Activated CD4-positive, alpha-beta T cell treated with anti-CD3 and anti-CD28 coated beads for 36 hours (primary cell): Measurements from ENCODE around the gene MVK. TPM values are rescaled to one million over a fixed set of nuclear protein-coding genes. Genes with fewer than 3 reads are reported as not detected.

ENCODE experiments used
- ATAC-seq: fragments of 200-7000 bp; cut with Tn5 transposase; one replicate; pipeline ENCODE4 v1.10.0; 2021; ENCODE audit warnings: mild to moderate bottlenecking, moderate library complexity
- CTCF ChIA-PET: fragments of 350-600 bp; sonication (Branson Sonifier 250); formaldehyde crosslinking; loops from one replicate; lab custom pipeline; 2021; ENCODE audit warnings: antibody characterized with exemption; lab: Charles Lee
- POLR2A ChIA-PET: fragments of 350-600 bp; sonication (Branson Sonifier 250); formaldehyde crosslinking; loops from one replicate; lab custom pipeline; 2021; ENCODE audit warnings: antibody characterized with exemption, inconsistent platforms; lab: Charles Lee
- DNase-seq: peaks from one replicate; pipeline ENCODE4 v3.0.0-alpha.2; 2020
- H3K27ac Mint-ChIP-seq: one replicate; pipeline ENCODE4 v1.8.0; 2021; ENCODE audit warnings: mixed read lengths
- H3K27me3 Mint-ChIP-seq: one replicate; pipeline ENCODE4 v1.8.0; 2021; ENCODE audit warnings: mixed read lengths
- H3K36me3 Mint-ChIP-seq: one replicate; pipeline ENCODE4 v1.8.0; 2021; ENCODE audit warnings: low read depth, mixed read lengths
- H3K4me1 Mint-ChIP-seq: one replicate; pipeline ENCODE4 v1.8.0; 2021; ENCODE audit warnings: mixed read lengths
- H3K4me3 Mint-ChIP-seq: one replicate; pipeline ENCODE4 v1.8.0; 2021; ENCODE audit warnings: mild to moderate bottlenecking, moderate library complexity, mixed read lengths
- H3K9me3 Mint-ChIP-seq: one replicate; pipeline ENCODE4 v1.8.0; 2021; ENCODE audit warnings: low read depth, mixed read lengths
- intact Hi-C, 2 experiments: fragments of 100-400 bp; cut with DNase I in 1 of 2; cut with micrococcal nuclease in 1 of 2; formaldehyde crosslinking; loops; one replicate each; pipeline versions ENCODE4 v1.14.2 to v1.15.1; 2022 to 2024; cut with DNase I, micrococcal nuclease
- total RNA-seq, 2 experiments: library from RNA; stranded (reverse); gene quantifications; one replicate each; pipeline ENCODE4 v1.2.3, GENCODE V29; 2021

MVK gene
- total RNA-seq, 2 experiments from 2014 or later, result 17.8 to 18.7 TPM

GRCh38 chr12:109568486-109568885 lies 5.1 kb upstream of the MVK start:
- Mint-ChIP-seq H3K4me3 (no peak overlapping the region), H3K27me3 (no peaks in the 10 kb centered on the region), H3K27ac (no peak overlapping the region), H3K36me3 (peaks cover 34% of the 10 kb centered on the region), H3K4me1 (peaks cover 12% of the 10 kb centered on the region), H3K9me3 (no peaks in the 10 kb centered on the region)
- DNase-seq, result no peak
- intact Hi-C loops, result no loop called here
- no peak for ATAC-seq
- ChIA-PET POLR2A (no interaction called here), CTCF (interaction anchor here (0.6 kb wide), 1 partner anchor 238 kb away, joined by 3 read pairs; no protein-coding TSS in a partner anchor)

DNA sequence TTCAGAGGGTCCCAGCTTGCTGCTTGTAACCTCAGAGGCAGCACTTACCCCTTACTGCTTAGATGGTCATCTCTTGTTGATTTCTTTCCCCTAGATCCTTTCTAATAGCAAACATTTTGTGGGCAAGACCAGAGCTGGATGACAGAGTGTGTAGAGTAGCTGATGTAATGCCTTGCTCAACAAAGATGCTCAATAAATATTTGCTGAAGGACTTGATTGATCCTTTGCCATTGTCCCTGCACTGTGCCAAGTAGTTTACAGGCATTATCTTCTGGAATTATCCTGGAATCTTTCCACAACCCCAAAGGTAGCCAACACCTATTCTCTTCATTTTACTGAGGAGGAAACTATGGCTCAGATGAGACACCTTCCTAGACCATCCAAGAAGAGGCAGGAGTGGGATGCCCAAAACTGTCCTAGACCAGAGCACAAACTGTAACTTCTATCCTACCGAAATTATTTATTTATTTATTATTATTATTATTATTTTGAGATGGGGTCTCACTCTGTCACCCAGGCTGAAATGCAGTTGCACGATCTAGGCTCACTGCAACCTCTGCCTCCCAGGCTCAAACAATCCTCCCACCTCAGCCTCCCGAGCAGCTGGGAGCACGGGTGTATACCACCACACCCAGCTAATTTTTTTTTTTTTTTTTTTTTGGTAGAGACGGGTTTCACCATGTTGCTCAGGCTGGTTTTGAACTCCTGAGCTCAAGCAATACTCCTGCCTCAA lies 1.7 kb upstream of the MVK start:
- H3K36me3 Mint-ChIP-seq, result peaks cover 25% of the 10 kb centered on the region
- POLR2A ChIA-PET, result interaction anchor here (0.6 kb wide), 1 partner anchor 9 kb away, joined by 5 read pairs; no protein-coding TSS in a partner anchor

GRCh38 chr12:109572506-109572845 lies 1.1 kb upstream of the MVK start:
- H3K4me1 Mint-ChIP-seq, result peaks cover 23% of the 10 kb centered on the region
- peak overlapping the region; percentile 90 for H3K4me3 Mint-ChIP-seq
- no peaks in the 10 kb centered on the region for H3K27me3 Mint-ChIP-seq
- ChIA-PET CTCF (interaction anchor here (0.6 to 1.7 kb wide), 5 partner anchors 25 to 281 kb away, joined by 3 to 7 read pairs (median 4); partner anchors contain the start of genes FAM222A, KCTD10 and UBE3B), POLR2A (interaction anchor here (0.6 to 0.9 kb wide), 2 partner anchors 10 to 16 kb away, joined by 4 to 5 read pairs; no protein-coding TSS in a partner anchor)
- DNase-seq (no peak), ATAC-seq (no peak)
- no peaks in the 10 kb centered on the region for H3K9me3 Mint-ChIP-seq
- peaks cover 25% of the 10 kb centered on the region for H3K36me3 Mint-ChIP-seq
- peak overlapping the region; percentile 96 for H3K27ac Mint-ChIP-seq
- intact Hi-C loops, result loop anchor here (2.0 to 10.0 kb wide), 11 partner anchors 95 to 1058 kb away; partner anchors contain the start of genes SART3 (in 2 of the 2), ALKBH2 (in 1 of the 2), ANAPC7 (in 1 of the 2) and ATP2A2 (in 1 of the 2)

More for the DNA sequence above, 1.7 kb upstream of the MVK start:
- Mint-ChIP-seq H3K27me3 (no peaks in the 10 kb centered on the region), H3K9me3 (no peaks in the 10 kb centered on the region), H3K4me3 (peak overlapping the region; percentile 90), H3K4me1 (peaks cover 23% of the 10 kb centered on the region), H3K27ac (no peak overlapping the region)
- CTCF ChIA-PET, result interaction anchor here (0.6 to 1.7 kb wide), 5 partner anchors 26 to 281 kb away, joined by 3 to 7 read pairs (median 4); partner anchors contain the start of genes FAM222A, KCTD10 and UBE3B
- intact Hi-C loops, result loop anchor here (2.0 to 10.0 kb wide), 11 partner anchors 95 to 1057 kb away; partner anchors contain the start of genes SART3 (in 2 of the 2), ALKBH2 (in 1 of the 2), ANAPC7 (in 1 of the 2) and ATP2A2 (in 1 of the 2)
- DNase-seq, result no peak
- no peak for ATAC-seq

- peak overlapping the region; percentile 96 for H3K27ac Mint-ChIP-seq
- ATAC-seq, result peak; percentile 3
- ChIA-PET CTCF (interaction anchor here (0.6 to 1.7 kb wide), 4 partner anchors 23 to 306 kb away, joined by 3 to 15 read pairs (median 6); partner anchors contain the start of genes FAM222A and GLTP), POLR2A (interaction anchor here (0.5 kb wide), 1 partner anchor 218 kb away, joined by 3 read pairs; no protein-coding TSS in a partner anchor)
- DNase-seq, result no peak
- H3K27me3 Mint-ChIP-seq, result no peaks in the 10 kb centered on the region
- H3K4me3 Mint-ChIP-seq, result peak overlapping the region; percentile 90
- H3K9me3 Mint-ChIP-seq, result no peaks in the 10 kb centered on the region
- peaks cover 27% of the 10 kb centered on the region for H3K36me3 Mint-ChIP-seq
- intact Hi-C loops, result loop anchor here (1.0 to 10.0 kb wide), 18 partner anchors 97 to 1059 kb away; partner anchors contain the start of genes FAM222A (in 2 of the 2), KCTD10 (in 2 of the 2), SART3 (in 2 of the 2) and UBE3B (in 2 of the 2)
- peaks cover 23% of the 10 kb centered on the region for H3K4me1 Mint-ChIP-seq
Measured at GRCh38 chr12:109573914-109574244, 285 bp downstream of the MVK start.

- ChIA-PET CTCF (interaction anchor here (0.7 to 0.9 kb wide), 2 partner anchors 22 to 293 kb away, joined by 3 to 4 read pairs; no protein-coding TSS in a partner anchor), POLR2A (no interaction called here)
- intact Hi-C loops, result loop anchor here (10.0 kb wide), 2 partner anchors 139 to 1061 kb away; partner anchors contain the start of genes FAM222A (in 1 of the 2) and FICD (in 1 of the 2)
- no peak overlapping the region for H3K27ac Mint-ChIP-seq
- peaks cover 27% of the 10 kb centered on the region for H3K36me3 Mint-ChIP-seq
- no peak for DNase-seq
- no peak for ATAC-seq
- no peaks in the 10 kb centered on the region for H3K9me3 Mint-ChIP-seq
- no peak overlapping the region for H3K4me3 Mint-ChIP-seq
- H3K27me3 Mint-ChIP-seq, result no peaks in the 10 kb centered on the region
- peaks cover 23% of the 10 kb centered on the region for H3K4me1 Mint-ChIP-seq
Measured at GRCh38 chr12:109575683-109576082, 2.1 kb downstream of the MVK start.

GRCh38 chr12:109577311-109577710 lies 3.7 kb downstream of the MVK start:
- H3K27me3 Mint-ChIP-seq, result no peaks in the 10 kb centered on the region
- no peak overlapping the region for H3K27ac Mint-ChIP-seq
- no peaks in the 10 kb centered on the region for H3K9me3 Mint-ChIP-seq
- POLR2A ChIA-PET, result no interaction called here
- intact Hi-C loops, result loop anchor here (10.0 kb wide), 2 partner anchors 137 to 1063 kb away; partner anchors contain the start of genes FAM222A (in 1 of the 2) and FICD (in 1 of the 2)
- no peak for DNase-seq
- CTCF ChIA-PET, result no interaction called here
- H3K36me3 Mint-ChIP-seq, result peaks cover 27% of the 10 kb centered on the region
- peaks cover 18% of the 10 kb centered on the region for H3K4me1 Mint-ChIP-seq
- no peak overlapping the region for H3K4me3 Mint-ChIP-seq
- no peak for ATAC-seq

- Mint-ChIP-seq H3K4me1 (peaks cover 10% of the 10 kb centered on the region), H3K9me3 (no peaks in the 10 kb centered on the region), H3K4me3 (no peak overlapping the region), H3K27me3 (no peaks in the 10 kb centered on the region), H3K36me3 (peaks cover 23% of the 10 kb centered on the region), H3K27ac (no peak overlapping the region)
- POLR2A ChIA-PET, result no interaction called here
- ATAC-seq (no peak), DNase-seq (no peak)
- intact Hi-C loops, result loop anchor here (10.0 kb wide), 2 partner anchors 136 to 1064 kb away; partner anchors contain the start of genes FAM222A (in 1 of the 2) and FICD (in 1 of the 2)
- CTCF ChIA-PET, result interaction anchor here (0.7 kb wide), 1 partner anchor 26 kb away, joined by 3 read pairs; no protein-coding TSS in a partner anchor
Measured at GRCh38 chr12:109578330-109578927, 4.8 kb downstream of the MVK start.

DNA sequence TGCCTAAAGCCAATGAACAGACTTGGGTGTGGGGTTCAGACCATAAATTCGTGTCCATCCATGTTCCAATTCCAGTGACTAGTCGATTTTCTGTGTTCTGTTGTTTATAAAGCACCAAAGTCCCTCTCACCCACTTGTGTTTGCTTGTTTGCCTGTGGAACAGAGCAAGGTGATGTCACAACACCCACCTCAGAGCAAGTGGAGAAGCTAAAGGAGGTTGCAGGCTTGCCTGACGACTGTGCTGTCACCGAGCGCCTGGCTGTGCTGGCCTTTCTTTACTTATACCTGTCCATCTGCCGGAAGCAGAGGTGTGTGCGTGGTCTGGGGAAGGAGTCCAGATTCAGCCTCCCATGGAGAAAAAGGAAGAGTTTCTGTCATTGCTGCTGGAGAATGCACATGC lies 6.0 kb downstream of the MVK start:
- Mint-ChIP-seq H3K4me3 (no peak overlapping the region), H3K36me3 (peaks cover 25% of the 10 kb centered on the region), H3K9me3 (no peaks in the 10 kb centered on the region), H3K4me1 (peaks cover 4% of the 10 kb centered on the region), H3K27ac (no peak overlapping the region), H3K27me3 (no peaks in the 10 kb centered on the region)
- DNase-seq, result no peak
- ChIA-PET POLR2A (no interaction called here), CTCF (no interaction called here)
- ATAC-seq, result no peak
- intact Hi-C loops, result loop anchor here (10.0 kb wide), 2 partner anchors 135 to 1065 kb away; partner anchors contain the start of genes FAM222A (in 1 of the 2) and FICD (in 1 of the 2)

- Mint-ChIP-seq H3K9me3 (no peaks in the 10 kb centered on the region), H3K27me3 (no peaks in the 10 kb centered on the region), H3K4me1 (no peaks in the 10 kb centered on the region), H3K36me3 (peaks cover 28% of the 10 kb centered on the region), H3K4me3 (no peak overlapping the region), H3K27ac (no peak overlapping the region)
- no peak for ATAC-seq
- ChIA-PET POLR2A (no interaction called here), CTCF (no interaction called here)
- DNase-seq, result no peak
- intact Hi-C loops, result no loop called here
Measured at GRCh38 chr12:109580272-109580671, 6.7 kb downstream of the MVK start.

DNA sequence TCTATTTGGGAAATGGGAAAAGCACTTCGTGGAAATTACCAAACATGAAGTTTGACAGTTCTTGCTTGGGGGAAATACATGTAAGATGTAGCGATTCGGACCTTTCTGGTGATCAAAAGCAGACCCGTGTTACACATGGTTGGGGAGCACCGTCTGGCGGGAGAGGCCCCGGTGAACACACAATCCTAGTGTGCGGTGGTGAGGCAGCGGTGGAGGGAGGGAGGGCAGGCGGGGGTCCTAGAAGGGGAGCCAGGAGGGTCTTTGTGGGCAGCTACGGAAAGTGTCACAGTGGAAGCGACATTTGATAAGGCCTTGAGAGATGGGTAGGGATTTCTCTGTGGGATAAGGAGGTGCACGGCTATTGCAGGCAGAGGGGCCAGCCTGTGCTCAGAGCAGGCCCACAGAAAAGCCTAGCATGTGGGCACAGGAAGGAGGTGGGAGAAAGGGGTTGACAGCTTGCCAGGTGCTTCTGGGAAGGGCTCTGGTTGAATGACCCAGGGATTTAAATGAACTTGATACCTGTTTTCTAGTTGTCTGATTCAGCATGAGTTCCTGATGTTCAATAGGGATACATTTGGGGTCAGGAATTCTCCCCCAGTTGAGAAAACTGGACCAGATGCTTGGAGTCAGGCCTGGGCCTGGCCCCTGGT lies 7.2 kb downstream of the MVK start:
- ATAC-seq, result no peak
- POLR2A ChIA-PET, result no interaction called here
- no peaks in the 10 kb centered on the region for H3K27me3 Mint-ChIP-seq
- intact Hi-C loops, result no loop called here
- H3K4me1 Mint-ChIP-seq, result no peaks in the 10 kb centered on the region
- no peak overlapping the region for H3K4me3 Mint-ChIP-seq
- peaks cover 28% of the 10 kb centered on the region for H3K36me3 Mint-ChIP-seq
- CTCF ChIA-PET, result no interaction called here
- H3K27ac Mint-ChIP-seq, result no peak overlapping the region
- H3K9me3 Mint-ChIP-seq, result no peaks in the 10 kb centered on the region
- no peak for DNase-seq

- CTCF ChIA-PET, result no interaction called here
- H3K27ac Mint-ChIP-seq, result no peak overlapping the region
- ATAC-seq, result no peak
Measured at GRCh38 chr12:109581334-109581691, 7.7 kb downstream of the MVK start.

More at GRCh38 chr12:109581334-109581691, 7.7 kb downstream of the MVK start:
- H3K4me1 Mint-ChIP-seq, result no peaks in the 10 kb centered on the region
- H3K36me3 Mint-ChIP-seq, result peaks cover 26% of the 10 kb centered on the region
- H3K4me3 Mint-ChIP-seq, result no peak overlapping the region
- no peaks in the 10 kb centered on the region for H3K27me3 Mint-ChIP-seq
- no peaks in the 10 kb centered on the region for H3K9me3 Mint-ChIP-seq
- no peak for DNase-seq
- intact Hi-C loops, result no loop called here
- POLR2A ChIA-PET, result no interaction called here
